IMR-90 (cell line): Measurements from ENCODE around the gene DNAI2. TPM values are rescaled to one million over a fixed set of nuclear protein-coding genes. Genes with fewer than 3 reads are reported as not detected.

Experiments
- ATAC-seq: fragments of 200-7000 bp; cut with Tn5 transposase; 2 replicates; pipeline ENCODE4 v1.9.1; 2020; ENCODE audit warnings: low read depth, mild to moderate bottlenecking, moderate library complexity
- BruUV-seq: library from RNA; stranded (reverse); fragments of 400-500 nt; replicated peaks from 2 replicates; lab custom pipeline; 2021; lab: Mats Ljungman, UMichigan
- CTCF ChIA-PET: fragments of 300-600 bp; formaldehyde crosslinking; extraction: SDS; loops from one replicate; lab custom pipeline; 2021; ENCODE audit warnings: antibody characterized with exemption; lab: Yijun Ruan, JAX
- POLR2A ChIA-PET: fragments of 300-600 bp; sonication (Branson Sonifier 250); formaldehyde crosslinking; loops from one replicate; lab custom pipeline; 2022; ENCODE audit warnings: antibody characterized with exemption; ENCODE audit not compliant: unreplicated experiment; lab: Charles Lee
- DNase-seq: peaks from one replicate; pipeline ENCODE4 v3.0.0; 2013
- H2AFZ ChIP-seq: replicated peaks from 2 replicates; pipeline ENCODE3; 2013; ENCODE audit warnings: low read length, mild to moderate bottlenecking; ENCODE audit not compliant: poor library complexity
- H2AK5ac ChIP-seq: 2 replicates; pipeline ENCODE4 v1.6.1; 2013; ENCODE audit warnings: low read depth, low read length, inconsistent platforms
- H2AK9ac ChIP-seq: replicated peaks from 2 replicates; pipeline ENCODE3; 2013; ENCODE audit warnings: mild to moderate bottlenecking, low read depth, low read length, moderate library complexity; ENCODE audit not compliant: poor library complexity
- H2BK120ac ChIP-seq: 2 replicates; pipeline ENCODE4 v1.6.1; 2013; ENCODE audit warnings: low read depth, low read length, inconsistent platforms
- H2BK15ac ChIP-seq: 3 replicates; pipeline ENCODE4 v1.6.1; 2013; ENCODE audit warnings: low read depth, low read length, inconsistent platforms
- H2BK20ac ChIP-seq: 2 replicates; pipeline ENCODE4 v1.6.1; 2013; ENCODE audit warnings: low read depth, mild to moderate bottlenecking, inconsistent platforms, low read length, moderate library complexity
- H2BK5ac ChIP-seq: 2 replicates; pipeline ENCODE4 v1.6.1; 2013; ENCODE audit warnings: mild to moderate bottlenecking, low read depth, low read length, inconsistent platforms; ENCODE audit not compliant: poor library complexity, severe bottlenecking
- H3K14ac ChIP-seq: replicated peaks from 2 replicates; pipeline ENCODE4 v1.6.1; 2013; ENCODE audit warnings: low read depth, low read length, inconsistent platforms
- H3K18ac ChIP-seq: 2 replicates; pipeline ENCODE4 v1.6.1; 2013; ENCODE audit warnings: low read depth, low read length, control low read depth
- H3K23ac ChIP-seq: 2 replicates; pipeline ENCODE4 v1.6.1; 2013; ENCODE audit warnings: low read depth, low read length, inconsistent platforms
- H3K27ac ChIP-seq: 2 replicates; pipeline ENCODE4 v1.5.1; 2013; ENCODE audit warnings: mild to moderate bottlenecking, control low read depth, low read length; ENCODE audit not compliant: insufficient read depth
- H3K27me3 ChIP-seq: 2 replicates; pipeline ENCODE4 v1.6.1; 2013; ENCODE audit warnings: low read length; ENCODE audit not compliant: control insufficient read depth, insufficient read depth
- H3K36me3 ChIP-seq: 2 replicates; pipeline ENCODE4 v1.6.1; 2013; ENCODE audit warnings: low read length, mixed read lengths; ENCODE audit not compliant: control insufficient read depth, insufficient read depth
- H3K4ac ChIP-seq: 2 replicates; pipeline ENCODE4 v1.6.1; 2013; ENCODE audit warnings: low read depth, low read length, inconsistent platforms
- H3K4me1 ChIP-seq: 2 replicates; pipeline ENCODE4 v1.6.1; 2013; ENCODE audit warnings: low read length, mixed read lengths; ENCODE audit not compliant: control insufficient read depth, insufficient read depth
- H3K4me2 ChIP-seq: 2 replicates; pipeline ENCODE4 v1.6.1; 2013; ENCODE audit warnings: low read depth, mild to moderate bottlenecking, control low read depth, low read length, moderate library complexity
- H3K4me3 ChIP-seq: 2 replicates; pipeline ENCODE4 v1.5.1; 2013; ENCODE audit warnings: low read depth, mild to moderate bottlenecking, control low read depth, low read length, moderate library complexity; ENCODE audit not compliant: insufficient read depth
- H3K56ac ChIP-seq: 2 replicates; pipeline ENCODE4 v1.6.1; 2013; ENCODE audit warnings: low read length, inconsistent platforms; ENCODE audit not compliant: insufficient read depth; ENCODE audit errors: extremely low read depth
- H3K79me1 ChIP-seq, 2 experiments: 2 replicates each; pipeline ENCODE4 v1.6.1; 2013; ENCODE audit warnings: low read length in 2 of 2, inconsistent platforms in 1 of 2, low read depth in 1 of 2
- H3K9ac ChIP-seq: 2 replicates; pipeline ENCODE4 v1.6.1; 2013; ENCODE audit warnings: low read depth, low read length, control low read depth
- H3K9me1 ChIP-seq: 2 replicates; pipeline ENCODE4 v1.6.1; 2013; ENCODE audit warnings: low read length, inconsistent platforms; ENCODE audit not compliant: insufficient read depth
- H3K9me3 ChIP-seq: 2 replicates; pipeline ENCODE4 v1.6.1; 2013; ENCODE audit warnings: low read length; ENCODE audit not compliant: control insufficient read depth, insufficient read depth
- H4K20me1 ChIP-seq: 2 replicates; pipeline ENCODE4 v1.6.1; 2013; ENCODE audit warnings: low read length, inconsistent platforms; ENCODE audit not compliant: insufficient read depth
- H4K5ac ChIP-seq: 2 replicates; pipeline ENCODE4 v1.6.1; 2013; ENCODE audit warnings: mild to moderate bottlenecking, low read depth, low read length, control low read depth
- H4K8ac ChIP-seq, 2 experiments: 2 replicates each; pipeline ENCODE4 v1.6.1; 2013; ENCODE audit warnings: low read depth in 2 of 2, low read length in 2 of 2, control low read depth in 1 of 2, inconsistent platforms in 1 of 2
- H4K91ac ChIP-seq: 2 replicates; pipeline ENCODE4 v1.6.1; 2013; ENCODE audit warnings: low read depth, low read length, inconsistent platforms; ENCODE audit not compliant: insufficient read depth
- BHLHE40 ChIP-seq: fragments of 150-350 bp; IDR thresholded peaks from 2 replicates; pipeline ENCODE4 v1.6.1; 2016; ENCODE audit warnings: mild to moderate bottlenecking, low read depth, low read length
- CEBPB ChIP-seq: IDR thresholded peaks from 2 replicates; pipeline ENCODE4 v1.6.1; 2012; ENCODE audit warnings: low read depth, low read length, improper control_type of control experiment
- ELK1 ChIP-seq: fragments of 150-350 bp; IDR thresholded peaks from 2 replicates; pipeline ENCODE4 v1.6.1; 2016; ENCODE audit warnings: low read depth, mild to moderate bottlenecking, low read length, moderate library complexity, borderline replicate concordance
- FOS ChIP-seq: fragments of 150-350 bp; IDR thresholded peaks from 2 replicates; pipeline ENCODE4 v1.6.1; 2016; ENCODE audit warnings: low read depth, low read length
- MAFK ChIP-seq: IDR thresholded peaks from 2 replicates; pipeline ENCODE4 v1.6.1; 2012; ENCODE audit warnings: low read depth, low read length, improper control_type of control experiment
- MXI1 ChIP-seq: IDR thresholded peaks from 2 replicates; pipeline ENCODE4 v1.6.1; 2012; ENCODE audit warnings: low read depth, mild to moderate bottlenecking, low read length, moderate library complexity, borderline replicate concordance
- POLR2A ChIP-seq: IDR thresholded peaks from 2 replicates; pipeline ENCODE4 v1.6.1; 2012; ENCODE audit warnings: mild to moderate bottlenecking, low read depth, low read length
- RAD21 ChIP-seq: IDR thresholded peaks from 2 replicates; pipeline ENCODE4 v1.6.1; 2012; ENCODE audit warnings: low read length, improper control_type of control experiment
- RFX5 ChIP-seq: IDR thresholded peaks from 2 replicates; pipeline ENCODE4 v1.8.0; 2012; ENCODE audit warnings: low read depth, mild to moderate bottlenecking, low read length, moderate library complexity
- SMC3 ChIP-seq: fragments of 150-350 bp; IDR thresholded peaks from 2 replicates; pipeline ENCODE4 v1.6.1; 2016; ENCODE audit warnings: low read depth, mild to moderate bottlenecking, antibody characterized with exemption, low read length, moderate library complexity
- WGBS, 2 experiments: methylation state at CpG; one replicate each; pipeline versions ENCODE4 v1.1.5 to v1.1.7; 2013; ENCODE audit warnings: missing lambda C conversion rate in 2 of 2; ENCODE audit not compliant: insufficient read length in 1 of 2; ENCODE audit errors: extremely low coverage in 2 of 2; 5-methylcytosine and 5-hydroxymethylcytosine counted together
- dilution Hi-C: fragments of 300-500 bp; cut with HindIII; formaldehyde crosslinking; loops from one replicate; pipeline ENCODE4 v1.14.3; 2018; ENCODE audit warnings: low sequenced_read_pairs; ENCODE audit not compliant: unreplicated experiment
- in situ Hi-C: fragments of 300-500 bp; cut with MboI; formaldehyde crosslinking; loops from 3 replicates; pipeline ENCODE4 v1.14.3; 2019; ENCODE audit warnings: low sequenced_read_pairs, inconsistent platforms, mixed read lengths
- intact Hi-C: fragments of 100-400 bp; cut with micrococcal nuclease; formaldehyde crosslinking; loops from 2 replicates; pipeline ENCODE4 v1.10.0; 2022
- polyA plus RNA-seq, 3 experiments: library from polyadenylated mRNA; depleted of rRNA; stranded (reverse); fragments of >200 nt; gene quantifications; 2 replicates each; pipeline ENCODE4 v1.2.3, GENCODE V29; 2012; ENCODE audit warnings: low replicate concordance in 1 of 3
- total RNA-seq: library from RNA; depleted of rRNA; stranded (reverse); fragments of >200 nt; gene quantifications from 2 replicates; pipeline ENCODE4 v1.2.3, GENCODE V29; 2012
- TF ChIP-seq, protein P1 (sequence below): conservative IDR thresholded peaks from 2 replicates; pipeline ENCODE4 v1.5.1; 2012; ENCODE audit warnings: mild to moderate bottlenecking, low read depth, low read length, improper control_type of control experiment

The DNAI2 gene
- total and polyA plus RNA-seq, 2 of the 4 experiments (the other 2 are of a cell fraction): not detected

DNA sequence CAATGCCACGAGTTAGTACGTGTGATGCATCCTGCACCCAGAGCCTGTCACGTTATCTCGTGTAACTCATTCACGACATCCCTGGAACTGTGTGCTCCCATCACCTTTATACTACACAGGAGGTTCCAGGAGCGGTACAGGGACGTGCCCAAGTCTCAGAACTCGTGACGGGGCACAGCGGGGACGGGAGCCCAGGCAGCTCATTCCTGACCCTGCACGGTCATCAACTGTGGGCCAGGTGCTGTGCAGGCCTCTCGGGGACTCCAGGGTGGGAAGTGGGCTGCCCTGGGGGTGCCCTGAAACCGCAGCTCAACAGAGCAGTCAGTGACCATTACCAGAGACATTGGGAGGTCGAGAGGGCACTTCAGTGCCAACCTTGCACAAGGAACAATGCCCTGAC lies 40.8 kb downstream of the DNAI2 start:
- no peak for ATAC-seq
- no peak overlapping the region for H4K91ac ChIP-seq
- H4K20me1 ChIP-seq: no peaks in the 10 kb centered on the region
- H2BK20ac ChIP-seq: no peak overlapping the region
- TF ChIP-seq, protein P1, sequence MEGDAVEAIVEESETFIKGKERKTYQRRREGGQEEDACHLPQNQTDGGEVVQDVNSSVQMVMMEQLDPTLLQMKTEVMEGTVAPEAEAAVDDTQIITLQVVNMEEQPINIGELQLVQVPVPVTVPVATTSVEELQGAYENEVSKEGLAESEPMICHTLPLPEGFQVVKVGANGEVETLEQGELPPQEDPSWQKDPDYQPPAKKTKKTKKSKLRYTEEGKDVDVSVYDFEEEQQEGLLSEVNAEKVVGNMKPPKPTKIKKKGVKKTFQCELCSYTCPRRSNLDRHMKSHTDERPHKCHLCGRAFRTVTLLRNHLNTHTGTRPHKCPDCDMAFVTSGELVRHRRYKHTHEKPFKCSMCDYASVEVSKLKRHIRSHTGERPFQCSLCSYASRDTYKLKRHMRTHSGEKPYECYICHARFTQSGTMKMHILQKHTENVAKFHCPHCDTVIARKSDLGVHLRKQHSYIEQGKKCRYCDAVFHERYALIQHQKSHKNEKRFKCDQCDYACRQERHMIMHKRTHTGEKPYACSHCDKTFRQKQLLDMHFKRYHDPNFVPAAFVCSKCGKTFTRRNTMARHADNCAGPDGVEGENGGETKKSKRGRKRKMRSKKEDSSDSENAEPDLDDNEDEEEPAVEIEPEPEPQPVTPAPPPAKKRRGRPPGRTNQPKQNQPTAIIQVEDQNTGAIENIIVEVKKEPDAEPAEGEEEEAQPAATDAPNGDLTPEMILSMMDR: no peak
- TF ChIP-seq CEBPB (no peak), ELK1 (no peak), POLR2A (no peak), BHLHE40 (no peak), MXI1 (no peak), SMC3 (no peak), RFX5 (no peak), FOS (no peak), RAD21 (no peak), MAFK (no peak)
- no peak overlapping the region for H3K4ac ChIP-seq
- DNase-seq: no peak
- no peak overlapping the region for H2AK9ac ChIP-seq
- H2BK15ac ChIP-seq: no peak overlapping the region
- CTCF ChIA-PET: no interaction called here
- no peak overlapping the region for H3K14ac ChIP-seq
- BruUV-seq: no TSS peak
- intact Hi-C loops (no loop called here), dilution Hi-C loops (no loop called here), in situ Hi-C loops (no loop called here)
- no peak overlapping the region for H3K18ac ChIP-seq
- H3K23ac ChIP-seq: no peak overlapping the region
- H4K5ac ChIP-seq: no peak overlapping the region
- H3K79me1 ChIP-seq: no peaks in the 10 kb centered on the region
- H3K56ac ChIP-seq: no peak overlapping the region
- H3K9me1 ChIP-seq: no peaks in the 10 kb centered on the region
- H2BK120ac ChIP-seq: no peak overlapping the region
- H3K4me1 ChIP-seq: no peaks in the 10 kb centered on the region
- H3K4me2 ChIP-seq: no peak overlapping the region
- H4K8ac ChIP-seq: no peak overlapping the region
- H3K36me3 ChIP-seq: no peaks in the 10 kb centered on the region
- no peak overlapping the region for H3K27ac ChIP-seq
- H2AFZ ChIP-seq: no peak overlapping the region
- peaks cover 28% of the 10 kb centered on the region for H3K9me3 ChIP-seq
- POLR2A ChIA-PET: no interaction called here
- H3K9ac ChIP-seq: no peak overlapping the region
- H2BK5ac ChIP-seq: no peak overlapping the region
- H3K27me3 ChIP-seq: no peaks in the 10 kb centered on the region
- no peak overlapping the region for H3K4me3 ChIP-seq
- WGBS, 2 experiments: 81% methylated on average over 5 of the region's 15 CpGs; no CpG with 5 or more reads in 1 of the 2 experiments
- no peak overlapping the region for H2AK5ac ChIP-seq
